IPS-18c (cell line): ENCODE data around the gene ZMYND8.

ENCODE experiments used
- H3K4me3 ChIP-seq: 2 replicates; pipeline ENCODE4 v1.7.0; 2013; ENCODE audit warnings: low read depth, mild to moderate bottlenecking, low read length, moderate library complexity; ENCODE audit not compliant: insufficient read depth
- H3K9me3 ChIP-seq: one replicate; pipeline ENCODE4 v1.6.1; 2013; ENCODE audit warnings: mild to moderate bottlenecking, low read length, moderate library complexity; ENCODE audit not compliant: control insufficient read depth, insufficient read depth

ZMYND8 gene

DNA sequence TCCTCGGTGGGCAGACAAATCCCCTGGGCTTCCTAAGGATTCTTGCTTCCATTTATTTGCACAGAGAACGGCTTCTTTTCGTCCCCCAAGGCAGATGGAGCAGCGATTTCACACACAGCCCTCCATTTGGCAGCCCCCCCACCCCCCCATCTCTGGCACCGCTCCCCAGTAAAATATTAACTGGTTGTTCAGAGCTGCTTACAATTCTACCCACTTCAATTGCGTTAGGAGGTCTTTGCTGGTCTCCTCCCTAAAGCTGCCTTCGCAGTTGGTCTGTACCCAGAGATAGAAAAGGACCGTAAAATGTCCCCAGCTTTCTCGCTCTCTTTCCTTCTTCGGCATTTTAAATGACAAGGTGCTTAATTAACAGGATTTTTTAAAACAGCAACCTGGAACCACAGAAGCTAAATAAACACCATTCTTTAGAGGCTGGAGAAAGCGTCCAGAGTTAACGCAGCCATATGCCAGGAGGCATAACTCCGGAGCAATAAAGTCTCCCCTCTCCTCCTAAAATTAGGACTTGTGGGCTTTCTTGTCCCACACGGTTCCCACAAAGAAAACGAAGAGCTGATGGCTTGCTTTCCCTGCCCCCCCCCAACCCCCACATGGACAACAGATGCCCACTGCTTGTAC is 1.7 kb upstream of the ZMYND8 start:
- no peak overlapping the region; the same call in 1 of the 2 replicates for H3K4me3 ChIP-seq

DNA sequence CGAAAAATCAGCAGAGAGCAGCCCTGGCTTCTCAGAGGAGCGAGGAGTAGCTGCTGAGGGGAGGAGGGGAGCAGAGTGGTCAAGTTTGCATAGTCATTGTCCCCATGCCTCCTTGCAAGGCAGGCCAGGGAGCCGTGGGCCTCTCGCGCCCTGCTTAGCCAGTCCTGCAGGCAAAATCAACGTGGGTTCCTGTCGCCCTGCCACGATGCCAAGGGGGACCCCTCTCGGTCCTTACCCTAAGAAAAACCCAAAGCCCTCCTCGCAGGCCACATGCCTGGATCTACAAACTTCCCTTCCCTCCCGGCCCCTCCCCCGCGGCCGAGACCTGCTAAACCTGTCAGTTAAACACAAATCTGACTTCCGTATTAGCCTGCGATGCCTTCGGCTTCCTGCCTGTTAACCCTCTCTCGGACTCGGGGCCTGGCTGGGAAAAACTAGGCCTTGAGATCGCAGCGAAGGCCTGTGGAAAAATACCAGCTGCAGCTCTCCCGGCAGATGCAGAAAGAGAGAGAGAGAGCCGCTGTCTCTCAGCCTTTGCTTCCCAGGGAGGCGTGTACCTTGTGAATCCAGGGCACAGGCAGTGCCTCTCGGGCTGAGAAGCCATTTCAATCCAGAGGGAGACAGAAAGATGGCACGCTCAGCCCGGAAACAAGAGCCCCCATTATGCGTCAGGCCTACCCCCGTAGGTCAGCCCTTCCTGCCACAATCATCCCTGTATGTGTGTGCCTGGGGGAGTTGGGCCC is 968 bp upstream of the ZMYND8 start:
- H3K4me3 ChIP-seq, result 0 out of 2 replicates have a peak overlapping the region, but pooled peaks have one; percentile 4
- H3K9me3 ChIP-seq, result no peaks in the 10 kb centered on the region

More for the DNA sequence above, 1.7 kb upstream of the ZMYND8 start:
- H3K9me3 ChIP-seq, result no peaks in the 10 kb centered on the region

DNA sequence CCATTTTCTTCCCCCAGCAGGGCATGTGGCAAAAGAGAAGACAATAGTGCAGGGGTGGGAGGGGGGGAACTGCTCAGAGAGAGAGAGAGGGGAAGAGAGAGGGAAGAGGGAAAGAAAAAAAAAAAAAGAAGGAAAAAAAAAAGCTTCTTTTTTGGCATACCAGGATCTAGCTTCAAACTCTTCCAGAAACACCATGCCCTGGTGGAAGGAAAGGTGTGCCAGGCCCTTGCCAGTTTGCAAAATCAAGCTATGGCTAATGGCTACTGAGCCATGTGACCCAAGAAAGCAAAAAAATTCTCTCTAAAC is 326 bp downstream of the ZMYND8 start:
- no peaks in the 10 kb centered on the region for H3K9me3 ChIP-seq

DNA sequence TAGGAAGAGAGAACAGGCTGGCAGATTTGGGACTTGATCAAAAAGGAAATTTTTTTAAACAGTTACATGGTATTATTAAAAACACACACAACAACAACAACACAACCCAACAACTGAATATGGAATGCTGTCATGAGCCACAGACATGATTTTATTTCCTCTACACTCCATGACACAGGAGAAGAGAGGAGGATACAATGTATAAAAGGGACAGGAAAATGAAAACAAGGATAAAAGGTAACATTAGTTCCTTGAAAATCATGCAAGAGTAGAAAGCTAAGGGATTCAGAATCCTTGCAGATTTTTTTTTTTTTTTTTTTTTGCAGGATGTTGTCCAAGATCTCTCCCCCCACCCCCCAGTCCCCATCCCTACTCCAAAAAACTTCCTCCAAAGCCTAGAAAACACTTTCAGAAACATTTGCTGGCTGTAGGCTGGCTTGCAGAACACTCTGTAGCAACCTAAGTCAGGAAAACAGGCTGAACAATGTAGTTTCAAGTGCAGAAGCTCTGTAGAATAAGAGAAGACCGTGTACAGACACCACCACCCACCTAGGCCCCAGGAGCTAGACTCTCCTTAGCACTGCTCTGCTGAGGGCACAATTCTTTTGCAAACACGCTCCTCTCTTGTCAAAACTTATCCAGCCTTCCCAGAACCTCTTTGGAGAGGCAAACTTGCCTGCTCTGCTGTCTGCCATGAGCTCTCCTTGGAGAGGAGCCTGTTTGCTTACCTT is 845 bp downstream of the ZMYND8 start:
- Histone ChIP-seq H3K4me3 (no peak overlapping the region; the same call in 1 of the 2 replicates), H3K9me3 (no peaks in the 10 kb centered on the region)

More for the DNA sequence above, 326 bp downstream of the ZMYND8 start:
- H3K4me3 ChIP-seq, result no peak overlapping the region; the same call in 1 of the 2 replicates

DNA sequence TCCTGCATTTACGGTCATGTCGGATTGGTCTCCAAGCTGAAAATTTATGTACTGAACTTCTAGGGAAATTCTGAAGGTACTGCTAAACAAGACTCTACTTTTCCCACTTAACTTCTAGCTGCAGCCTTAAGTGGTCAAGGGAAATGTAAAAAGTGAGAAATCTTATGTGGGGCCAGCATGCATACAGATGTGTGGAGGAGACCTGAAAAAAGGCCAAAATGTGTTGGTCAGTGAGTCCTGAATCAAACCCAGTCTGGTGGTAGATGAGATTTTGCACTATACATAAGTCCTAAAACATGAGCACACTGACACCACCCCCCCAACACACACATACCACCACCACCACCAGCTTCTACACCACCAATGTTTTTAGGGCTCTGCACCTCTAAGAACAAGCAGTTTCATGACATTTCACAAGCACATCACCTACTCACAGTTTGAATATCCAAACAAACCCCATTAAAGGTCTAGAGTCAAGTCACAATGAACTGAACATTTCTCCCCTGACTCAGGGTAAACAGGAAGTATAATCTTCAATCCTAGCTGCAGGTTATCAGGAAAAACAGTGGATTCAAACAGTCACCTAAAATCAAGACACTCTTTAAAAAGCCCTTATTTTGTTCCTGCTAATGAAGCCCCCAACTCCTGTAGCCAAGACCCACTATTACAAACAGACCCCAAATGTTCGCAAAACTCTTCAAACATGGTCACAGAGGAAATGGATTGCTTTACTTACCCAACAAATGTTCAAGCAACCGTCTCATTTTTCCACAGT is 1.6 kb downstream of the ZMYND8 start:
- Histone ChIP-seq H3K4me3 (peak overlapping the region; percentile 20; the same call in 1 of the 2 replicates), H3K9me3 (no peaks in the 10 kb centered on the region)

DNA sequence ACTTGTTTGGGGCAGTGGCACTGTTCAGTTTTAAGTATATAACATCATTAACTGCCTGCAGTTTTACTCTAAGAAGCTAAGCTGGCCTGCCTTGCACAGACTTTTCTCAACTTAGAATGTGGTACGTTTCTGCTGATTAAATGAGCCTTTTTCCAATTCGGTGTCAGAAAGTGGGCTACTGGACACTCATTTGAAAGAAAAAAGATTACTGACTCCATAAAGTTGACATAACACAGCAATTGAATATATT is 2.1 kb downstream of the ZMYND8 start:
- Histone ChIP-seq H3K9me3 (no peaks in the 10 kb centered on the region), H3K4me3 (no peak overlapping the region)

DNA sequence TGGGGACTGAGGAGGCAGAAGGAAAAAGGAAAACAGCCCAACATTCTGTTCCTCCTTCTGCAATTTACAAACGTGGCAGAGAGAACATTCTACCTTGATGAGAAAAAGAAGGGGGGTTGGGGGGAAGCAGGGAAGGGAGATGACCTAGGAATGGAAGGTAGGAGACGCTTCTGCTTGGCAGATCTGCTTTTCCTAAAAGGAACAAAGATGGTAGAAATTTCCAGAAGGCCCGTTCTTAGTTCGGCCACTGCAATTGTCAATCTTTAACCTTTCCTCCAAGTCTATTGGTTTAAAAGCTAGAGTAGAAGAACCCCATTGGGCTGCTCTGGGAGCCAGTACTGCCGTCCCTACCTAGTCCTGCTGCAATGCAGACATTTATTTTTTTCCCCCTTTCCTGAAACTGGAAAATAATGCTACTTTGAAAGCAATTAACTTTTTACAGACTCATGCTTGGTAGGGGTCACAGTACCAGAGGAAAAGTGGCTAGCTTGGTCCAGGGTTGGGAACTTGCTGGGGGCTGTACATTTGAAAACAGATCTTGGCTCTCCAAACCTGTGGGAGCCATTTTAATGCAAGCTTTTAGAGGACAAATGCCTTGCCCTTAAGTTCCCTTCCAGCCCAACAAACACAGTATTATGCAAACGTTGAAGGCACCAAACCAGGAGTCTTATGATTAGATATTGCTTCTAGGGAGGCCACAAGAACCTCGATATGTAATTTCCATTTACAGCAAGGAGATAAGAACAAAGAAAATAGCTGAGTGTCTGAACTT is 2.6 kb downstream of the ZMYND8 start:
- Histone ChIP-seq H3K9me3 (no peaks in the 10 kb centered on the region), H3K4me3 (no peak overlapping the region)

DNA sequence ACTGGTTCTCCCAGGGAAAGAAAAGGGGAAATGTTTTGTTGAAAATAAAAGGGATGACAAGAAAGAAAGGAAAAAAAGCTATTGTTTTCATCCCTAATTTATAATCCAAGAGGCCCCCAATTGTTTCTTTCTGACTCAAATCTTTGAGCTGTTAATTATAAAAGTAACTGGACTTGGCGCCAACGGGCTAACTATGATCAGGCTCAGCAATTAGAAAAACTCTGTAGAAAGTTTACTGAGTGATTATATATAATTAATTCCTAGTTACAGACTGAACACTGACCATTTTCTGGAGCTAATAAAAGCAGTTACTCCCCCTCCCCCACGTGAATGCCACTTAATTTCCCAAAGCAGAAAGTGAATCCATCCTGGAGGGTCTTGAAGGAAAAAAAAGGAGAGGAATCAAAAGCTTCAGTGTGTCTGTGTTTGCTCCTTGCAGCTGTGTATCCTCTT is 3.2 kb downstream of the ZMYND8 start:
- H3K4me3 ChIP-seq, result no peak overlapping the region

DNA sequence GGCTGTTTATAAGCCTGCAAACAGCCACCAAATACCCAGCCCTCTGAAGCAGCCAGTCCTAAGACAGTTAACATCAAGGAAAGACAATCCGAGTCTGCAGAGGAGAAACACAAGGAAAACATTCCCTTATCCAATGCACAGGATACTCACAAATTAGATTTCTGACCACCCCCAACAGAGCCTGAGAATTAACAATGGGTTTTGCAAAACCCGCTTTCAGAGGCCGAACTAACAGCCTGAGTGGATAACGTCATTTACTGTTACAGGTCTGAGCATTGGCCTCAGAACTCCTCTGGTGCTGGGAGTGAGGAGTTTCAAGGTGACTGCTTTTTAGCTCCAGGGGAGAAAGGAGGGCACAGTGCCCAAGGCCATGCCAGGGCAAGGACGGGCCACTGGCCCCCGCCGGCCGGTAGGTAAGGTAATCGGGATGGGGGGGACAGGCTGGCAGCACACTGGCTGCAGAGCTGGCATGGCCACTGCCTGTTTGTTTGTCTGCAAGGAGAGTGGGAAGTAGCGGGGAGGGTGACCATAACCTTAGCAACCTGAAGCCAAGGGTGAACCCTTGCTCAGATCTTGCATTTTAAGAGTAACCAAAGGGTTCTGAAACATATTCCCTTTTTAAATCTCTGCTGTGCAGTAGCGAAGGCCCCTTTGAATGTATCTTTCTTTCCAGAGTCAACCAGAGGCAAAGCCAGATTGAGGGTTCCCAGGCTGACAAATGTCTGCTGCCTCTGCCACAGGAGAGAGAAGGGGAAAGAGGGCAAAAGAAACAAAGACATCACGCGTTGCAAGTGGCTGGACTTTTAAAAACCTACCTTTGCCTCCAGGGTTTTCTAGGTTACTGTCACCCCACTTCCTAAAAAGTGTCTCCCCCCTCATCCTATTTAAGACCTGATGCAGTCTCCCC is 3.9 kb downstream of the ZMYND8 start:
- Histone ChIP-seq H3K4me3 (no peak overlapping the region), H3K9me3 (no peaks in the 10 kb centered on the region)

More for the DNA sequence above, 3.2 kb downstream of the ZMYND8 start:
- no peaks in the 10 kb centered on the region for H3K9me3 ChIP-seq

DNA sequence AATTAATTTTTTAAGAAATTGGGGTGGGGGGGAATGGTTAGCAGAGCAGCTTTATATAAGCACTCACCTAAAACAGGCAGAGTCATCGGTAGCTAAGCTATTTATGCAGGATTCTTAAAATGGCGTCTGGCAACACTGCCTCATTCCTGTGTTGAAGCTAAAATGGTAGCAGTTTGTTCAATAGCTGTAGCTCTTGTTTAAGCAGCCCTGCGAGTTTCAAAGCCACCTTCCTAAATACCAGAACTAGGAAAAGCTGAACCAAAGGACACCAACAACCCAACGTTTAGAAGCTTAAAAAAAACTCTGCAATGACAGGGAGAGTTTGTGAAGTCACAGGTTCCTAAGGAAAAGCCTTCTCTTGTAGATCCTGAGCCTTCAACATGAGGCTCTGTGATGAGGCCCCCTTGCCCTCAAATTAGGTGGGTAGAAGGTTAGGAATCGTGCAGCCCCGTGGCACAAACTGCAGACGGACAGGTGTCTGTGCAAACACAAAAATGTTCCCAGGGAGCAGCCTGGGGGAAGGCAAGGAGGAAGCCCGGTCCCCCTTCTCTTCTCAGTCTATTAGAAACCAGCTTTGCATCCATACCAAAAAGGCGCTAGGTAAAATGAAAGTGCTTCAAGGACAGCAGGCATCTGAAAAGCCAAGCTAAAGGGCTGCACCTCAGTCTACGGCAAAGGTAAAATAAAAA is 4.7 kb downstream of the ZMYND8 start:
- Histone ChIP-seq H3K4me3 (no peak overlapping the region; the same call in 1 of the 2 replicates), H3K9me3 (no peaks in the 10 kb centered on the region)

DNA sequence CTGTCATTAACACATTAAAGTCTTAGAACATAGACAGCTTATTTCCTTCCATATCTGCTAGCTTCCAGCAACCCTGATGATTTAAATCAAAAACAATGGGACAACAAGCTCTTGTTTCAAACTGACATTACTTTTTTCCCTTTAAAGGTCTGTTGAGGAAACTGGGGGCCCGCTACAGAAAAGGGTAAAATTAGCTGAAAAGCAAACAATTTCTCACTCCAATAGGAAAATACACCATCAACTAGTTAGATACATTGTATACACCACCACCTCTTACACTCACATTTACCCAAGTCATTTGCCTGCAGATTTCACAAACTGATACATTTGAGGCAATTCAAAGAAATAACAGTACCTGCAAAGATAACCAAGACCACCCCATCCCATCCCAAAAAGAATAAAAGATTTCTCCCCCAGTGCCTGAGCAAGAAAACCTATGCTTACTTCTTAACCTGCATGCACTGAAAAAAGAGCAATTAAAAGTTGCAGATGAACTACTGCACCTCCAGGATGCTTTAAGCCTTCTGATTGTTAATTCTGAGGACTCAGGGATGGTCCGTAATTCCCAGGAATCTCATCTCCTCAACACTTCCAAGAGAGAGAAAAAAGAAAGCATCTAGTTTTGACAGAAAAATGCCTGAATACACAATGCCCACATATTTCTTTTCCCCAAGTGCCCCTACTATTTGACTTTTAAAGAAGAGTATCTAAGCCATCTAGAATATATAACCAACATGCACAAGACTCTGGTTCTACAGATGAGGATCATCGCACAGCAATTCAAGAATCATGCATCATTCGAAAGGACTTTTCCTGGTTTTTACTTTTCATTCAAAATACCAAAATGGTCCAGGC is 5.6 kb downstream of the ZMYND8 start:
- no peaks in the 10 kb centered on the region for H3K9me3 ChIP-seq
- H3K4me3 ChIP-seq, result no peak overlapping the region

DNA sequence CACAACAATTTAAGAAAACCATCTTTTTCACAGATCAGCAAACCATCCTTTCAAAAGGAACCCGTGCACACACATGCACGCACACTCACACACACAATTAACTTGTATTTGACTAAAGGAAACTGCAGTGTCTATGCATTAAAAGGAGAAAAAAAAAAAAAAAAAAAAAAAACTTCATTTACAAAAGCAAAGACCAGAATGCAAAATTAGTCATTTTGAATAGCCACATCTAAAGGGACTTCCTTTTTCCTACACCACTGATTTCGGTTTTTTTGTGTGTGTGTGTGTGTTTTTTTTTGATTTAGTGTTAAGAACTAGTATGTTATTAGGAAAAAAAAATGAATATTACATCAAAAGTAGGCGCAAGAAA is 6.3 kb downstream of the ZMYND8 start:
- H3K9me3 ChIP-seq, result no peaks in the 10 kb centered on the region
- H3K4me3 ChIP-seq, result no peak overlapping the region

DNA sequence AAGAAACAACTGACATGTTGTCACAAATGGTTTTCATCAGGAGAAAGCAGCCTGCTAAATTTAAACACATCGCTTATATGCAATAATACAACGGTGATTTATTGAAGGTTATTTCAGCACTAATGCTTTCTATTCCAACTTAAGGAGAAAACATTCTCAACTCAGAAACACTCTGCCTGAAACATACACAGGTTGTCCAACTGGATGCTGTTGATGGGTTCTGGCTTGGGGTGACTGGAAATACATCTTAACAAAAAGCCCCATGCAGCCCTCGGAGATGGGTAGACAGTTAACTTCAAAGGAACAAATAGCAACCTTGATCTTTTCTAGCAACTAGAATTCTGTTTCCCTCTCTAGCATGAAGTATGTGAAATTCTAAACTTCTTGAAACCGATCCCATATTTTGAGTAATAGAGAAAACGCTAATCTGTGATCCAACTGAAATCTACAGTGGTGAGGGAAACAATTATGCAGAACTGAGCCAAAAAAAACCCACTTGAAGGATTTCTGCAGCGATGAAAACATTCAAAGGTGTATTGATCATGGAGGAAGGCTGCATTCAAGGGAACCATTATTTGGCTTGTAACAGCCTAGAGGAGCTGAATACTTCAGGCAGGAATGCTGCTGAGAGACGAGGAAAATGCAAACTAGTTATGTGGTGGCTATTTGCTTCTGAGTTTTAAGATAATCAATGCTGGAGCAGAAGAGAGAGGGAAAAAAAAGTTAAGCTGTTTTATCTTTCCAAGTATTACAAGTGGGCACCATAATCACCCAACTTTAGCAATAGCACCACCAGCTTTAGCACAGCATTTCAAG is 6.9 kb downstream of the ZMYND8 start:
- Histone ChIP-seq H3K4me3 (no peak overlapping the region), H3K9me3 (no peaks in the 10 kb centered on the region)

DNA sequence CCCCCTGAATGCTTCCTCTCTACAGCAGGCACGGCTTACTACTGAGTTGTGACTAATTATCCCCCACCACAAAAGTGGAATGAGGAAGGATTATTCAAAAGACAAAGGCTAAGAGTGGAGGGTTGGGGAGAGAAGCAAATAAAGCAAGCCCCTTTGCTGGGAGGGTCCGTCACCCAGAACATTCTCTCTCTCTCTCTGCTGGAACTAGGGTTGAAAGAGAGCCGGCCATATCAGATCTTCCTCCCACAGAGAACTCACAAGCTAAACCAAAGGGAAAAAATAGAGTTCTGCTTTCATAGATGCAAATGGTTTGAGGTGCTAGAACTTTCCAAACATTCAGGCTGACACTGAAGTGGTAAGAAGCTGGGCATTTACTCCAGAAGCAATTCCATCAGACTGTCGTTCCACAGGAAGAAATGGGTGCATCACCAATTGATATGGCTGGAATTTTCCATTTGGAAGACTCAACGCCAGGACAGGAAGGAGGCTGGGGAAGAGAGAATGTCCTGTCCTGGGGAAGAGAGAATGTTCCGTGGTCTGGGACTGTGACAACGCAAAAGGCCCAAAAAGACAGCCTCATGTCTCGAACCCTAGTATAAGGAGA is 7.9 kb downstream of the ZMYND8 start:
- H3K4me3 ChIP-seq, result no peak overlapping the region

More for the DNA sequence above, 7.9 kb downstream of the ZMYND8 start:
- no peaks in the 10 kb centered on the region for H3K9me3 ChIP-seq
